ENCODE data around the gene NEUROG3.
"Not testable (repeated sequence)": the region's sequence is repeated elsewhere in the genome, so short reads cannot be mapped to it uniquely, and the experiment has no call there.

Gene NEUROG3

DNA sequence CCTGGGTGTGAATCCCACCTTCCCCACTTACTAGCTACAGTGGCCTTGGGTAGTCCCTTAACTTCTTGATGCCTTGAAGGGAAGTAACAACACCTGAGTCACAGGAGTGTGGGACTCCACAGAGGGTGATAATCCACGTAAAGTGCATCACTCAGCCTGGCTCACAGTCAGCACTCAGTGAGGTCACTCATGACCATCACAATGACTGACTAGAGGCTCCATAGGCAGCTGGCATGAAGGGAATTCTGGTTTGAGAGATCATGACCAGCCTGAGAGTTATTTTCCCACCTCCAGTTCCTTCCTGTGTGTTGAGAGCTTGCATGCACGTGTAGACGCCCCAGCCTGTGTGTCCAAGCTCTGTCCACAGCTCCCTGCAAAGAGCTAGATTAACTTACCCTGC, 34.8 kb downstream of the NEUROG3 start:
- no peak for DNase-seq (ENCODE audit: low spot score)
- TF ChIP-seq, protein P1, sequence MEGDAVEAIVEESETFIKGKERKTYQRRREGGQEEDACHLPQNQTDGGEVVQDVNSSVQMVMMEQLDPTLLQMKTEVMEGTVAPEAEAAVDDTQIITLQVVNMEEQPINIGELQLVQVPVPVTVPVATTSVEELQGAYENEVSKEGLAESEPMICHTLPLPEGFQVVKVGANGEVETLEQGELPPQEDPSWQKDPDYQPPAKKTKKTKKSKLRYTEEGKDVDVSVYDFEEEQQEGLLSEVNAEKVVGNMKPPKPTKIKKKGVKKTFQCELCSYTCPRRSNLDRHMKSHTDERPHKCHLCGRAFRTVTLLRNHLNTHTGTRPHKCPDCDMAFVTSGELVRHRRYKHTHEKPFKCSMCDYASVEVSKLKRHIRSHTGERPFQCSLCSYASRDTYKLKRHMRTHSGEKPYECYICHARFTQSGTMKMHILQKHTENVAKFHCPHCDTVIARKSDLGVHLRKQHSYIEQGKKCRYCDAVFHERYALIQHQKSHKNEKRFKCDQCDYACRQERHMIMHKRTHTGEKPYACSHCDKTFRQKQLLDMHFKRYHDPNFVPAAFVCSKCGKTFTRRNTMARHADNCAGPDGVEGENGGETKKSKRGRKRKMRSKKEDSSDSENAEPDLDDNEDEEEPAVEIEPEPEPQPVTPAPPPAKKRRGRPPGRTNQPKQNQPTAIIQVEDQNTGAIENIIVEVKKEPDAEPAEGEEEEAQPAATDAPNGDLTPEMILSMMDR (IDR thresholded peaks at IDR 0.05; ENCODE audit: extremely low read depth, missing control alignments): no peak

DNA sequence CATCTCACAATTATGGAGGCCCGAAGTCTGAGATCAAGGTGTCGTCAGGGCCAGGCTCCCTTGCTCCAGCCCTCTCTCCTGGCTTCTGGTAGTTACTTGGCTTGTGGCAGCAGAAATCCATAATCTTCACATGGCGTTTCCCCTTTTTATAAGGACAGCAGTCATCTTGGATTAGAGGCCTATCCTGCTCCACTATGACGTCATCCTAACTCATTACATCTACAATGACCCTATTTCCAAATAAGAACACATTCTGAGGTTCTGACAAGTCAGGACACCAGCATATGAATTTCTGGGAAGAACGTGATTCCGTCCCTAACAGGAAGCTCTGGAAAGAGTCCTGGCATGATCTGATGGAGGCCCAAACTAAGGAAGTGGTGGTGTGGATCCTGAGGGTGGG, 35.8 kb downstream of the NEUROG3 start:
- TF ChIP-seq, protein P1 (IDR thresholded peaks at IDR 0.05; ENCODE audit: extremely low read depth, missing control alignments): no peak

DNA sequence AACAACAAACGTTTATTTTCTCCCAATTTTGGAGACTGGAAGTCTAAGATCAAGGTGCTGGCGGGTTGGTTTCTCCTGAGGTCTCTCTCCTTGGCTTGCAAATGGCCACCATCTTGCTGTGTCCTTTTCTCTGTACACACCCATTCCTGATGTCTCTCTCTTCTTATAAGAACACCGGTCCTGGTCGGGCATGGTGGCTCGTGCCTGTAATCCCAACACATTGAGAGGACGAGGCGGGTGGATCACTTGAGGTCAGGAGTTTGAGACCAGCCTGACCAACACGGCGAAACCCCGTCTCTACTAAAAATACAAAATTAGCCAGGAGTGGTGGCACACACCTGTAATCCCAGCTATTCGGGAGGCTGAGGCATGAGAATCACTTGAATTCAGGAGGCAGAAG, 36.7 kb downstream of the NEUROG3 start:
- not testable (repeated sequence) for DNase-seq (ENCODE audit: low spot score)

More for the DNA sequence above, 35.8 kb downstream of the NEUROG3 start:
- DNase-seq (ENCODE audit: low spot score): no peak

DNA sequence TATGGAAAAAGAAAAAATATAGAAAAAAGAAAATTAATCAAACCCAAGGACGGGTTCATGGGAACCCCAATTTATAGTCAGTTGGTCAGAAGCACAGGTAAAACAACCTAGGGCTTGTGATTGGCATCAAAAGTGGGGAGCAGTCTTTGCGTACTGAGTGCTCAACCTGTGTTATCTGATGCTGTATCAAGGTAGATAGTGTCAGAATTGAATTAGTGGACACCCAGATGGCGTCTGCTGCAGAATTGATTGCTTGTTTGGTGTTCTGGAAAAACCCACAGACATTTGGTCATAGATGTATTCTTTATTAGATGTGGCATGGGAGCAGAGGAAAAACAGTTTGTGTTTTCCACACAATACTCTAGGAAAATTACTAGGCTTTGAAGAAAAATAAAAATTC, 39.6 kb downstream of the NEUROG3 start:
- no peak for DNase-seq (ENCODE audit: low spot score)
- TF ChIP-seq, protein P1 (IDR thresholded peaks at IDR 0.05; ENCODE audit: extremely low read depth, missing control alignments): no peak

DNA sequence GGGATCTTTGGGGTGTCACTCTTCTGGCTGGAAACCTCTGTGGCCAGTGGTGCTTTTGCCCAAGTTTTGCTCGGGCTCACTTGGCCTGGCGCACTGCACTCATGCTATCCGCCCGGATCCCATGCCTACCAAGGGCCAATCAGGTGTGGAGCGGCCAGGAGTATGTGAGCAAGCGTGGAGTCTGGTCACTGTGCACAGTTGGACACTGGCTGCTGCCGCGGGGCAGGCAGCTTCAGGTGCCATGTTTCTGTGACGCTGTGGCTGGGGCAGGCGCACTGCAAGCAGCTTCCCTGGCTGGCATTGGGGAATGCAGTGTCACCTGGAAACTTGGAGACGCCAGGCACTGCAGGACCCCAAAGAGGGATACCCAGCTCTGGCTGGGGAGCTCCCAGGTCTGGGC, 45.3 kb downstream of the NEUROG3 start:
- DNase-seq (ENCODE audit: low spot score): no peak
- TF ChIP-seq, protein P1 (IDR thresholded peaks at IDR 0.05; ENCODE audit: extremely low read depth, missing control alignments): no peak
